HEK293T (cell line): ENCODE data around the gene DGKE.

Experiments
- CTCF ChIA-PET: fragments of 350-600 bp; formaldehyde crosslinking; extraction: SDS; loops from one replicate; lab custom pipeline; 2021; ENCODE audit warnings: antibody characterized with exemption, inconsistent platforms; lab: Yijun Ruan, JAX
- POLR2A ChIA-PET: fragments of 350-600 bp; formaldehyde crosslinking; extraction: SDS; loops from one replicate; lab custom pipeline; 2020; ENCODE audit warnings: antibody characterized with exemption, inconsistent platforms; lab: Yijun Ruan, JAX
- DNase-seq: peaks from one replicate; pipeline ENCODE4 v3.0.0; 2012; ENCODE audit warnings: mixed read lengths; ENCODE audit errors: extremely low spot score
- ARNT ChIP-seq: fragments of 450-650 bp; IDR thresholded peaks from 2 replicates; pipeline ENCODE4 v1.6.1; 2017; ENCODE audit warnings: mild to moderate bottlenecking
- BHLHE40 ChIP-seq: fragments of 450-650 bp; IDR thresholded peaks from 2 replicates; pipeline ENCODE4 v1.6.1; 2016; ENCODE audit warnings: mild to moderate bottlenecking, moderate library complexity, borderline replicate concordance
- CTBP1 ChIP-seq: fragments of 450-650 bp; IDR thresholded peaks from 2 replicates; pipeline ENCODE4 v1.6.1; 2016; ENCODE audit warnings: borderline replicate concordance
- ELF4 ChIP-seq: fragments of 450-650 bp; IDR thresholded peaks from 2 replicates; pipeline ENCODE4 v1.6.1; 2017; ENCODE audit warnings: antibody characterized with exemption
- FOXA1 ChIP-seq: fragments of 450-650 bp; IDR thresholded peaks from 2 replicates; pipeline ENCODE4 v1.6.1; 2016; ENCODE audit warnings: mild to moderate bottlenecking
- FOXK2 ChIP-seq: fragments of 450-650 bp; IDR thresholded peaks from 2 replicates; pipeline ENCODE4 v1.6.1; 2016; ENCODE audit warnings: mild to moderate bottlenecking
- FOXM1 ChIP-seq: fragments of 450-650 bp; IDR thresholded peaks from 2 replicates; pipeline ENCODE4 v1.6.1; 2017; ENCODE audit warnings: mild to moderate bottlenecking, borderline replicate concordance
- HDGF ChIP-seq: fragments of 450-650 bp; IDR thresholded peaks from 2 replicates; pipeline ENCODE4 v1.6.1; 2017; ENCODE audit warnings: antibody characterized with exemption, borderline replicate concordance
- L3MBTL2 ChIP-seq: fragments of 450-650 bp; conservative IDR thresholded peaks from 2 replicates; pipeline ENCODE4 v1.6.1; 2016; ENCODE audit warnings: mild to moderate bottlenecking
- LEF1 ChIP-seq: fragments of 450-650 bp; IDR thresholded peaks from 2 replicates; pipeline ENCODE4 v1.6.1; 2017; ENCODE audit warnings: mild to moderate bottlenecking, borderline replicate concordance
- NFRKB ChIP-seq: fragments of 450-650 bp; IDR thresholded peaks from 2 replicates; pipeline ENCODE4 v1.6.1; 2016; ENCODE audit warnings: mild to moderate bottlenecking, moderate library complexity
- SP1 ChIP-seq: fragments of 450-650 bp; IDR thresholded peaks from 2 replicates; pipeline ENCODE4 v1.6.1; 2017
- SUZ12 ChIP-seq: fragments of 450-650 bp; IDR thresholded peaks from 2 replicates; pipeline ENCODE4 v1.6.1; 2016; ENCODE audit warnings: mild to moderate bottlenecking
- TARDBP ChIP-seq: fragments of 450-650 bp; IDR thresholded peaks from 2 replicates; pipeline ENCODE4 v1.6.1; 2016
- ZNF384 ChIP-seq: fragments of 450-650 bp; IDR thresholded peaks from 2 replicates; pipeline ENCODE4 v1.6.1; 2016
- TF ChIP-seq, protein P1 (sequence below): fragments of 450-650 bp; IDR thresholded peaks from 2 replicates; pipeline ENCODE4 v1.6.1; 2016

The DGKE gene

DNA sequence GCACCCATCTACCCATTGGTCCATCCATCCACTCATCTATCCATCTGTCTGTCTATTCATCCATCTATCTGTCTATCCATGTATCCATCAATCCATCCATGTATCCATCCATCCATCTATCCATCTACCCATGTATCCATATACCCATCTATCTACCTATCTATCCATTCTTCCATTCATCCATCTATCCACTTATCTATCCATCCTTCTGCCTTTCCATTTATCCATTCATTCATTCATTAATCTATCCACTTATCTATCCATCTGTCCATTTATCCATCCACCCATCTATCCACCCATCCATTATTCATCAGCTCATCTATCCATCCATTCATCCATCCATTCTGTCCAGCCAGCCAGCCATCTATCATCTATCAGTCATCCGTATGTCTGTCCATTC, 58.4 kb downstream of the DGKE start:
- no peak for DNase-seq
- CTCF ChIA-PET = interaction anchor here (0.9 kb wide), 1 partner anchor 9 kb away, joined by 3 read pairs; no protein-coding TSS in a partner anchor
- TF ChIP-seq SUZ12 = no peak
- no peak for TF ChIP-seq NFRKB
- no peak for TF ChIP-seq L3MBTL2
- TF ChIP-seq FOXA1 = no peak
- POLR2A ChIA-PET = no interaction called here

GRCh38 chr17:56893503-56893902, 59.6 kb downstream of the DGKE start:
- DNase-seq = no peak
- POLR2A ChIA-PET = interaction anchor here (1.1 kb wide), 1 partner anchor 21 kb away, joined by 8 read pairs; the partner anchor contains the start of gene TRIM25
- CTCF ChIA-PET = interaction anchor here (0.6 kb wide), 1 partner anchor 200 kb away, joined by 3 read pairs; no protein-coding TSS in a partner anchor
- TF ChIP-seq ZNF384 (no peak), LEF1 (no peak), SUZ12 (no peak), ARNT (no peak), FOXK2 (no peak), BHLHE40 (no peak), ELF4 (no peak), NFRKB (no peak), L3MBTL2 (no peak), CTBP1 (no peak), TARDBP (no peak), SP1 (no peak), FOXM1 (no peak), HDGF (no peak), FOXA1 (no peak)
- TF ChIP-seq, protein P1, sequence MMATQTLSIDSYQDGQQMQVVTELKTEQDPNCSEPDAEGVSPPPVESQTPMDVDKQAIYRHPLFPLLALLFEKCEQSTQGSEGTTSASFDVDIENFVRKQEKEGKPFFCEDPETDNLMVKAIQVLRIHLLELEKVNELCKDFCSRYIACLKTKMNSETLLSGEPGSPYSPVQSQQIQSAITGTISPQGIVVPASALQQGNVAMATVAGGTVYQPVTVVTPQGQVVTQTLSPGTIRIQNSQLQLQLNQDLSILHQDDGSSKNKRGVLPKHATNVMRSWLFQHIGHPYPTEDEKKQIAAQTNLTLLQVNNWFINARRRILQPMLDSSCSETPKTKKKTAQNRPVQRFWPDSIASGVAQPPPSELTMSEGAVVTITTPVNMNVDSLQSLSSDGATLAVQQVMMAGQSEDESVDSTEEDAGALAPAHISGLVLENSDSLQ = no peak

DNA sequence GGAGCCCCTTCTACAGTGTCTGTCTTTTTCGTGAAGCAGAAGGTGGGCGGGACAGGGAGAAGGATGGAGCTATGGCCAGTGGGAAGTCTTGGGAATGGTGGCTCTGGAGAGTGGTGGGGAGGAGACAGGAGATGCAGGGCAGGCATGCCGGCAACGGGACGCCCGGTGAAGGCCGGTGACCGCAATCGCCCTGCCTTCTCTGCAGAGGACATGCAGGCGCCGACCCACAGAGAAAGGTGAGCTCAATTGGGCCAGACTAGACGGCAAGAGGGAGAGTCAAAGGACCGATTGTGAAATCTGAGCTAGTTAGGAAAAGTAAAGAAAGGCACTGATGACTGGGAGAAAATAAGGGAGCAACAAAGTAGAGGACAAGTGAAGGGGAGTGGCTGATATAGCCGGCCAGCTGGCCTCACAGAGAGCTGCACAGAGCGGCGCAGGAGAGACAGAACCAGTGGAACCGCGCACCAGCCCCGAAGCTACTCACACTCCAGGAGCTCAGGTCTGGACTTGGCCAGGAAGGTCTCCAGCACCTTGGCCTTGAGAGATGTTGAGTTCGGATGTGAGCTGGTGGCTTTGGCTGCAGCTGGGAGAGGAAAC, 61.0 kb downstream of the DGKE start:
- CTCF ChIA-PET = no interaction called here
- POLR2A ChIA-PET = interaction anchor here (1.8 kb wide), 1 partner anchor 19 kb away, joined by 10 read pairs; the partner anchor contains the start of gene TRIM25
- no peak for DNase-seq
- TF ChIP-seq ARNT = no peak
- TF ChIP-seq FOXM1 = no peak
- TF ChIP-seq ZNF384 = no peak
- no peak for TF ChIP-seq FOXK2
- TF ChIP-seq HDGF = no peak
- TF ChIP-seq BHLHE40 = no peak
- no peak for TF ChIP-seq FOXA1
- TF ChIP-seq ELF4 = no peak
- no peak for TF ChIP-seq LEF1
- TF ChIP-seq TARDBP = no peak
- no peak for TF ChIP-seq SP1
- TF ChIP-seq SUZ12 = no peak

- CTCF ChIA-PET = no interaction called here
- POLR2A ChIA-PET = interaction anchor here (0.6 kb wide), 1 partner anchor 13 kb away, joined by 4 read pairs; no protein-coding TSS in a partner anchor
- TF ChIP-seq CTBP1 (no peak), ZNF384 (no peak), ELF4 (no peak), L3MBTL2 (no peak), NFRKB (no peak), FOXK2 (no peak), FOXM1 (no peak), FOXA1 (no peak), SP1 (no peak), TARDBP (no peak), HDGF (no peak), ARNT (no peak), LEF1 (no peak), BHLHE40 (no peak)
- TF ChIP-seq, protein P1 = no peak
- no peak for DNase-seq
Measured at GRCh38 chr17:56896217-56896967, 62.4 kb downstream of the DGKE start.

GRCh38 chr17:56896968-56897359, 63.0 kb downstream of the DGKE start:
- ChIA-PET CTCF (no interaction called here), POLR2A (interaction anchor here (0.6 kb wide), 1 partner anchor 14 kb away, joined by 4 read pairs; no protein-coding TSS in a partner anchor)
- no peak for TF ChIP-seq CTBP1
- no peak for TF ChIP-seq L3MBTL2
- no peak for TF ChIP-seq ELF4
- TF ChIP-seq SUZ12 = no peak
- DNase-seq = no peak

- POLR2A ChIA-PET = interaction anchor here (1.6 kb wide), 1 partner anchor 16 kb away, joined by 9 read pairs; the partner anchor contains the start of gene TRIM25
- TF ChIP-seq BHLHE40 (no peak), FOXA1 (no peak), ARNT (no peak), LEF1 (no peak), ZNF384 (no peak), TARDBP (no peak), L3MBTL2 (no peak)
- no peak for DNase-seq
- CTCF ChIA-PET = no interaction called here
Measured at GRCh38 chr17:56897646-56898424, 63.9 kb downstream of the DGKE start.
